Smooth muscle cell (in vitro differentiated cells): ENCODE measurements around the gene PIGBOS1. TPM values are rescaled to one million over a fixed set of nuclear protein-coding genes. Genes with fewer than 3 reads are reported as not detected.

Experiments
- DNase-seq: peaks from one replicate; lab custom pipeline; 2025; ENCODE audit not compliant: unreplicated experiment; lab: John Stamatoyannopoulos, UW
- H2AFZ ChIP-seq: fragments of 200-600 bp; sonication (generic); 2 replicates; pipeline ENCODE4 v1.6.0; 2016; ENCODE audit warnings: antibody characterized with exemption, low read depth, mild to moderate bottlenecking
- H3F3A ChIP-seq: fragments of 200-600 bp; sonication (generic); 2 replicates; pipeline ENCODE4 v1.6.0; 2017; ENCODE audit warnings: antibody characterized with exemption, low read depth
- H3K27ac ChIP-seq: fragments of 200-600 bp; sonication (generic); 2 replicates; pipeline ENCODE4 v1.5.1; 2016; ENCODE audit warnings: low read depth, mild to moderate bottlenecking
- H3K27me3 ChIP-seq: fragments of 200-600 bp; sonication (generic); 2 replicates; pipeline ENCODE4 v1.6.1; 2016; ENCODE audit warnings: low read depth, mild to moderate bottlenecking
- H3K36me3 ChIP-seq: fragments of 200-600 bp; sonication (generic); 2 replicates; pipeline ENCODE4 v1.5.1; 2016; ENCODE audit warnings: low read depth
- H3K4me1 ChIP-seq: fragments of 200-600 bp; sonication (generic); 2 replicates; pipeline ENCODE4 v1.5.1; 2016; ENCODE audit warnings: low read depth
- H3K4me2 ChIP-seq: fragments of 200-600 bp; sonication (generic); 2 replicates; pipeline ENCODE4 v1.6.0; 2016; ENCODE audit warnings: mild to moderate bottlenecking
- H3K4me3 ChIP-seq: fragments of 200-600 bp; sonication (generic); 2 replicates; pipeline ENCODE4 v1.5.1; 2016; ENCODE audit warnings: mild to moderate bottlenecking
- H3K79me2 ChIP-seq: fragments of 200-600 bp; sonication (generic); 2 replicates; pipeline ENCODE4 v1.6.0; 2016; ENCODE audit warnings: low read depth, mild to moderate bottlenecking
- H3K9ac ChIP-seq: fragments of 200-600 bp; sonication (generic); 2 replicates; pipeline ENCODE4 v1.6.0; 2016; ENCODE audit warnings: low read depth
- H3K9me3 ChIP-seq: fragments of 200-600 bp; sonication (generic); replicated peaks from 2 replicates; pipeline ENCODE4 v1.5.1; 2016; ENCODE audit warnings: low read depth
- H4K20me1 ChIP-seq: fragments of 200-600 bp; sonication (generic); 2 replicates; pipeline ENCODE4 v1.6.0; 2016; ENCODE audit warnings: low read depth
- WGBS: methylation state at CpG from one replicate; pipeline ENCODE4 v1.1.7; 2016; ENCODE audit warnings: low lambda C conversion rate; 5-methylcytosine and 5-hydroxymethylcytosine counted together
- polyA plus RNA-seq: library from polyadenylated mRNA; unstranded; fragments of >200 nt; fragmentation: Nextera tagmentation; extraction: Ambion mirVana; gene quantifications from 2 replicates; pipeline ENCODE4 v1.2.1, GENCODE V29; 2016
- total RNA-seq: library from RNA; depleted of rRNA; stranded (reverse); fragments of >200 nt; gene quantifications from 2 replicates; pipeline ENCODE4 v1.2.3, GENCODE V29; 2014
- TF ChIP-seq, protein P1 (sequence below): fragments of 200-600 bp; sonication (generic); IDR thresholded peaks from 2 replicates; pipeline ENCODE4 v1.5.1; 2017; ENCODE audit warnings: borderline replicate concordance, mild to moderate bottlenecking, antibody characterized with exemption; ENCODE audit not compliant: insufficient read depth, poor library complexity, severe bottlenecking

PIGBOS1 gene
- total and polyA plus RNA-seq, 2 experiments from 2014 or later, result 14.6 to 25.0 TPM

- H3K27me3 ChIP-seq, result no peaks in the 10 kb centered on the region
- H3K4me3 ChIP-seq, result no peak overlapping the region
- H3K36me3 ChIP-seq, result no peaks in the 10 kb centered on the region
- WGBS, result 90% methylated on average over 1 of the region's 1 CpG
- H3K4me2 ChIP-seq, result no peak overlapping the region
- H3K9me3 ChIP-seq, result no peaks in the 10 kb centered on the region
- H2AFZ ChIP-seq, result no peak overlapping the region
- no peak overlapping the region for H3K9ac ChIP-seq
- no peaks in the 10 kb centered on the region for H4K20me1 ChIP-seq
- no peaks in the 10 kb centered on the region for H3K79me2 ChIP-seq
- H3K4me1 ChIP-seq, result peaks cover 9% of the 10 kb centered on the region
- TF ChIP-seq, protein P1, sequence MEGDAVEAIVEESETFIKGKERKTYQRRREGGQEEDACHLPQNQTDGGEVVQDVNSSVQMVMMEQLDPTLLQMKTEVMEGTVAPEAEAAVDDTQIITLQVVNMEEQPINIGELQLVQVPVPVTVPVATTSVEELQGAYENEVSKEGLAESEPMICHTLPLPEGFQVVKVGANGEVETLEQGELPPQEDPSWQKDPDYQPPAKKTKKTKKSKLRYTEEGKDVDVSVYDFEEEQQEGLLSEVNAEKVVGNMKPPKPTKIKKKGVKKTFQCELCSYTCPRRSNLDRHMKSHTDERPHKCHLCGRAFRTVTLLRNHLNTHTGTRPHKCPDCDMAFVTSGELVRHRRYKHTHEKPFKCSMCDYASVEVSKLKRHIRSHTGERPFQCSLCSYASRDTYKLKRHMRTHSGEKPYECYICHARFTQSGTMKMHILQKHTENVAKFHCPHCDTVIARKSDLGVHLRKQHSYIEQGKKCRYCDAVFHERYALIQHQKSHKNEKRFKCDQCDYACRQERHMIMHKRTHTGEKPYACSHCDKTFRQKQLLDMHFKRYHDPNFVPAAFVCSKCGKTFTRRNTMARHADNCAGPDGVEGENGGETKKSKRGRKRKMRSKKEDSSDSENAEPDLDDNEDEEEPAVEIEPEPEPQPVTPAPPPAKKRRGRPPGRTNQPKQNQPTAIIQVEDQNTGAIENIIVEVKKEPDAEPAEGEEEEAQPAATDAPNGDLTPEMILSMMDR, result no peak
- no peak for DNase-seq
- H3K27ac ChIP-seq, result no peak overlapping the region
- H3F3A ChIP-seq, result no peaks in the 10 kb centered on the region
These were observed 8.5 kb upstream of the PIGBOS1 start for GRCh38 chr15:55327387-55327786.

DNA sequence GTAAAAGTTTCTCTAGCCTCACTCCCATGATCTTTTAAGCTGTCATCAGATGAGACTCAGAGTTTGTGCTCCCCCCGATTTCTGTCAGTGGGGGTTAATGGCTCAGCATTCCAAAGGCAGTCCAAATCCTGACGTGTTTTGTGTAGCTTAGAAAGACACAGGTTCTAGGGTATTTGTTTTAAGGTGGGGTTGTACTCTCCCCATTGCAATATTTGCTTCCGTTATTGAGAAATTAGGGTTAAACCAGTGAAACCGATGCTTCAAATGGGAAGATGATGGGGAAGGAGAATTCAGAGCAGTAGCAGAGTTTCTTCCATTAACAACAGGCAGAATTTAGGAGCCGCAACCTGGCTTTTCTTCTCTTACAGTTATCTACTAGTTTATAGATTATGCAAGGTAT is 3.5 kb upstream of the PIGBOS1 start:
- Histone ChIP-seq H3F3A (no peaks in the 10 kb centered on the region), H3K79me2 (peaks cover 3% of the 10 kb centered on the region), H3K4me3 (no peak overlapping the region), H3K4me2 (no peak overlapping the region), H3K4me1 (peaks cover 22% of the 10 kb centered on the region), H3K27me3 (no peaks in the 10 kb centered on the region), H4K20me1 (no peaks in the 10 kb centered on the region), H3K9me3 (no peaks in the 10 kb centered on the region), H2AFZ (no peak overlapping the region), H3K36me3 (no peaks in the 10 kb centered on the region), H3K27ac (no peak overlapping the region), H3K9ac (no peak overlapping the region)
- TF ChIP-seq, protein P1, result no peak
- DNase-seq, result no peak
- 79% methylated on average over 5 of the region's 5 CpGs for WGBS

DNA sequence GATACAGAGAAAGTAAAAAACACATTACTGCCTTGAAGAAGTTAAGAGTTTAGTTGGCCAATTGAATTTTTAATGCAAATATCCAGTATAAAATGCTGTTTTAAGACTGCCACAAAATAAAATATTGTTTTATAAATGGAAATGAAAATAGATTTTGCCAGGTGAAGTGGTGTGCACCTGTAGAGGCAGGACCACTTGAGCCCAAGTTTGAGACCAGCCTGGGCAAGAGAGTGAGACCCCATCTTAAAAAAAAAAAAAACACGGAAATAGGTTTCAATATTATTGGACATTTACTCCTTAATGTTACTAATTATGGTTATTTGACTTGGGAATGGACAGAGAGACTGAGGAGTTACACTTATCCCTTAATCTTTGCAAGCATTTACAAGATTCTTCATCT is 2.0 kb upstream of the PIGBOS1 start:
- 90% methylated on average over 1 of the region's 1 CpG for WGBS
- no peak overlapping the region for H3K27ac ChIP-seq

DNA sequence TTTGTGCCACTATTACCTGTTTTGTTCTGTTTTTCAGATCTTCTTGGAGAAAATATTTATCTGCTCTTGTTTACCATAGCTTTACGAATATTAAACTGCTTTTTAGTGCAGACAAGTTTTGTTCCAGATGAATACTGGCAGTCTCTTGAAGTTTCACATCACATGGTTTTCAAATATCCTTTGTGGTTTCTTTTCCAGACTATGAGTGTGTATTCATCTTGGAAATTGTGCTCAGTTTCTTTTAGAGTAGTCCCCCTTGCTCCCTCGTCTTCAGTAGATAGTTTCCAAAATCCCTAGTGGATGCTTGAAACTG is 1.3 kb upstream of the PIGBOS1 start:
- TF ChIP-seq, protein P1, result no peak
- Histone ChIP-seq H3K4me2 (peak overlapping the region; percentile 81), H3F3A (no peaks in the 10 kb centered on the region), H2AFZ (peak overlapping the region; percentile 28), H3K4me3 (peak overlapping the region; percentile 71), H3K79me2 (peaks cover 3% of the 10 kb centered on the region), H3K4me1 (peaks cover 22% of the 10 kb centered on the region), H3K9me3 (no peaks in the 10 kb centered on the region), H4K20me1 (no peaks in the 10 kb centered on the region), H3K36me3 (no peaks in the 10 kb centered on the region), H3K27me3 (no peaks in the 10 kb centered on the region), H3K9ac (no peak overlapping the region), H3K27ac (no peak overlapping the region)
- DNase-seq, result no peak
- 70% methylated on average over 2 of the region's 2 CpGs for WGBS

More for the DNA sequence above, 2.0 kb upstream of the PIGBOS1 start:
- peaks cover 3% of the 10 kb centered on the region for H3K79me2 ChIP-seq
- no peaks in the 10 kb centered on the region for H3K36me3 ChIP-seq
- no peaks in the 10 kb centered on the region for H3K27me3 ChIP-seq
- no peaks in the 10 kb centered on the region for H4K20me1 ChIP-seq
- TF ChIP-seq, protein P1, result no peak
- no peaks in the 10 kb centered on the region for H3F3A ChIP-seq
- H3K9ac ChIP-seq, result no peak overlapping the region
- no peak overlapping the region for H3K4me3 ChIP-seq
- H3K4me2 ChIP-seq, result peak overlapping the region; percentile 81
- H2AFZ ChIP-seq, result no peak overlapping the region
- DNase-seq, result no peak
- no peaks in the 10 kb centered on the region for H3K9me3 ChIP-seq
- H3K4me1 ChIP-seq, result peaks cover 22% of the 10 kb centered on the region
